Measurements from ENCODE around the gene CLCN2.
"Not testable (repeated sequence)": the region's sequence is repeated elsewhere in the genome, so short reads cannot be mapped to it uniquely, and the experiment has no call there.

The CLCN2 gene

GRCh38 chr3:184344579-184345316, 16.7 kb downstream of the CLCN2 start:
- H3K9me3 Mint-ChIP-seq = no peaks in the 10 kb centered on the region
- peak; percentile 14 for ATAC-seq

GRCh38 chr3:184343200-184343876, 18.1 kb downstream of the CLCN2 start:
- no peaks in the 10 kb centered on the region for H3K9me3 Mint-ChIP-seq
- H3K27me3 Mint-ChIP-seq = no peaks in the 10 kb centered on the region
- peaks cover 14% of the 10 kb centered on the region for H3K4me1 Mint-ChIP-seq
- DNase-seq = no peak
- no peak overlapping the region for H3K27ac Mint-ChIP-seq
- ATAC-seq = no peak
- H3K4me3 Mint-ChIP-seq = no peak overlapping the region

More at GRCh38 chr3:184344579-184345316, 16.7 kb downstream of the CLCN2 start:
- DNase-seq = no peak
- H3K27ac Mint-ChIP-seq = no peak overlapping the region
- H3K4me3 Mint-ChIP-seq = no peak overlapping the region
- peaks cover 14% of the 10 kb centered on the region for H3K4me1 Mint-ChIP-seq
- H3K27me3 Mint-ChIP-seq = no peaks in the 10 kb centered on the region

GRCh38 chr3:184341925-184342324, 19.5 kb downstream of the CLCN2 start:
- Mint-ChIP-seq H3K4me1 (peaks cover 28% of the 10 kb centered on the region), H3K27me3 (no peaks in the 10 kb centered on the region), H3K9me3 (no peaks in the 10 kb centered on the region), H3K27ac (no peak overlapping the region), H3K4me3 (no peak overlapping the region)
- DNase-seq = no peak
- ATAC-seq = no peak

GRCh38 chr3:184339451-184340135, 21.8 kb downstream of the CLCN2 start:
- ATAC-seq, DNase-seq, H3K4me3 Mint-ChIP-seq, H3K27me3 Mint-ChIP-seq, H3K27ac Mint-ChIP-seq, H3K9me3 Mint-ChIP-seq: not testable (repeated sequence)
- peaks cover 42% of the 10 kb centered on the region for H3K4me1 Mint-ChIP-seq

GRCh38 chr3:184339001-184339400, 22.4 kb downstream of the CLCN2 start:
- Mint-ChIP-seq H3K9me3 (no peaks in the 10 kb centered on the region), H3K4me1 (peaks cover 47% of the 10 kb centered on the region), H3K27me3 (no peaks in the 10 kb centered on the region), H3K27ac (no peak overlapping the region), H3K4me3 (no peak overlapping the region)
- ATAC-seq (no peak), DNase-seq (no peak)

GRCh38 chr3:184338511-184338945, 22.9 kb downstream of the CLCN2 start:
- Mint-ChIP-seq H3K27me3 (no peaks in the 10 kb centered on the region), H3K4me3 (peak overlapping the region in 1 of 2 donors; percentile 32), H3K27ac (no peak overlapping the region), H3K4me1 (peaks cover 52% of the 10 kb centered on the region), H3K9me3 (no peaks in the 10 kb centered on the region)
- ATAC-seq (no peak), DNase-seq (no peak)

GRCh38 chr3:184337981-184338380, 23.4 kb downstream of the CLCN2 start:
- DNase-seq (no peak), ATAC-seq (no peak)
- Mint-ChIP-seq H3K4me1 (peaks cover 58% of the 10 kb centered on the region), H3K9me3 (no peaks in the 10 kb centered on the region), H3K4me3 (peak overlapping the region in 1 of 2 donors; percentile 32), H3K27me3 (no peaks in the 10 kb centered on the region), H3K27ac (peak overlapping the region in 1 of 2 donors; percentile 31)

GRCh38 chr3:184337399-184337714, 24.0 kb downstream of the CLCN2 start, which contains the start of gene FAM131A:
FAM131A (plus strand) TSS chr3:184337600; CDS start chr3:184337631, 31 bp downstream.
- Mint-ChIP-seq H3K27ac (peak within 1 kb of the TSS; percentile 85 to 95), H3K27me3 (no peaks in the 10 kb centered on the region), H3K4me3 (peak within 1 kb of the TSS; percentile 87 to 90), H3K9me3 (no peaks in the 10 kb centered on the region), H3K4me1 (peaks cover 64% of the 10 kb centered on the region)
- ATAC-seq (no peak), DNase-seq (no peak)

- Mint-ChIP-seq H3K4me3 (peak overlapping the region; percentile 87 to 90), H3K9me3 (no peaks in the 10 kb centered on the region), H3K4me1 (peaks cover 70% of the 10 kb centered on the region), H3K27ac (peak overlapping the region; percentile 85 to 95), H3K27me3 (no peaks in the 10 kb centered on the region)
- ATAC-seq (no peak), DNase-seq (no peak)
Measured at GRCh38 chr3:184336547-184337398, 24.6 kb downstream of the CLCN2 start.

- no peaks in the 10 kb centered on the region for H3K27me3 Mint-ChIP-seq
- H3K4me1 Mint-ChIP-seq = peaks cover 75% of the 10 kb centered on the region
- DNase-seq (peak; percentile 81 to 86), ATAC-seq (peak; percentile 62)
- peak overlapping the region; percentile 87 to 90 for H3K4me3 Mint-ChIP-seq
- H3K27ac Mint-ChIP-seq = peak overlapping the region; percentile 85 to 95
- H3K9me3 Mint-ChIP-seq = no peaks in the 10 kb centered on the region
Measured at GRCh38 chr3:184335661-184336546, 25.5 kb downstream of the CLCN2 start.

- H3K27ac Mint-ChIP-seq = peak overlapping the region in 1 of 2 donors; percentile 29
- peaks cover 71% of the 10 kb centered on the region for H3K4me1 Mint-ChIP-seq
- DNase-seq = no peak
- no peaks in the 10 kb centered on the region for H3K9me3 Mint-ChIP-seq
- peak overlapping the region; percentile 51 to 90 for H3K4me3 Mint-ChIP-seq
- H3K27me3 Mint-ChIP-seq = no peaks in the 10 kb centered on the region
- ATAC-seq = peak; percentile 0
Measured at GRCh38 chr3:184335291-184335660, 26.1 kb downstream of the CLCN2 start.

- Mint-ChIP-seq H3K4me3 (peak overlapping the region; percentile 10 to 42), H3K27ac (peak overlapping the region; percentile 12 to 59), H3K4me1 (peaks cover 74% of the 10 kb centered on the region), H3K27me3 (no peaks in the 10 kb centered on the region), H3K9me3 (no peaks in the 10 kb centered on the region)
- ATAC-seq (peak; percentile 77), DNase-seq (peak; percentile 46 to 52)
Measured at GRCh38 chr3:184334470-184335158, 26.8 kb downstream of the CLCN2 start.

GRCh38 chr3:184333700-184334099, 27.7 kb downstream of the CLCN2 start:
- Mint-ChIP-seq H3K27me3 (no peaks in the 10 kb centered on the region), H3K9me3 (no peaks in the 10 kb centered on the region), H3K4me3 (no peak overlapping the region), H3K27ac (peak overlapping the region; percentile 12 to 38), H3K4me1 (peaks cover 83% of the 10 kb centered on the region)
- DNase-seq = no peak
- no peak for ATAC-seq

GRCh38 chr3:184333190-184333589, 28.2 kb downstream of the CLCN2 start:
- Mint-ChIP-seq H3K27me3 (no peaks in the 10 kb centered on the region), H3K9me3 (no peaks in the 10 kb centered on the region), H3K4me3 (no peak overlapping the region), H3K27ac (peak overlapping the region; percentile 11 to 12), H3K4me1 (peaks cover 86% of the 10 kb centered on the region)
- DNase-seq = no peak
- no peak for ATAC-seq
